HL-60/S4 (cell line): ENCODE measurements around the gene NUDT8.
"Not testable (repeated sequence)": the region's sequence is repeated elsewhere in the genome, so short reads cannot be mapped to it uniquely, and the experiment has no call there.

ENCODE experiments used
- in situ Hi-C: fragments of 300-500 bp; cut with MboI; formaldehyde crosslinking; loops from 2 replicates; pipeline ENCODE4 v1.14.3; 2022; ENCODE audit warnings: low sequenced_read_pairs

NUDT8 gene

GRCh38 chr11:67628710-67629385, 889 bp downstream of the NUDT8 start:
- in situ Hi-C loops, result no loop called here

- in situ Hi-C loops, result no loop called here
These were observed 1.7 kb downstream of the NUDT8 start for GRCh38 chr11:67627812-67628624.

- in situ Hi-C loops, result no loop called here
These were observed 2.3 kb downstream of the NUDT8 start for GRCh38 chr11:67627441-67627811.

GRCh38 chr11:67626970-67627369, 2.8 kb downstream of the NUDT8 start:
- in situ Hi-C loops, result no loop called here

- in situ Hi-C loops, result not testable (repeated sequence)
These were observed 3.5 kb downstream of the NUDT8 start for GRCh38 chr11:67626131-67626833.

- in situ Hi-C loops, result not testable (repeated sequence)
These were observed 5.9 kb downstream of the NUDT8 start for GRCh38 chr11:67623795-67624194.

GRCh38 chr11:67622905-67623304, 6.8 kb downstream of the NUDT8 start:
- in situ Hi-C loops, result not testable (repeated sequence)

GRCh38 chr11:67621928-67622327, 7.8 kb downstream of the NUDT8 start:
- in situ Hi-C loops, result not testable (repeated sequence)

- in situ Hi-C loops, result not testable (repeated sequence)
These were observed 9.1 kb downstream of the NUDT8 start for GRCh38 chr11:67620621-67621020.

GRCh38 chr11:67619683-67620618, 9.8 kb downstream of the NUDT8 start:
- in situ Hi-C loops, result not testable (repeated sequence)

GRCh38 chr11:67618901-67619659, 10.7 kb downstream of the NUDT8 start:
- in situ Hi-C loops, result not testable (repeated sequence)

GRCh38 chr11:67617243-67617953, 12.3 kb downstream of the NUDT8 start:
- in situ Hi-C loops, result no loop called here

GRCh38 chr11:67616431-67617242, 13.1 kb downstream of the NUDT8 start:
- in situ Hi-C loops, result no loop called here

- in situ Hi-C loops, result no loop called here
These were observed 13.9 kb downstream of the NUDT8 start for GRCh38 chr11:67615728-67616430.

GRCh38 chr11:67614730-67615714, 14.7 kb downstream of the NUDT8 start:
- in situ Hi-C loops, result no loop called here

GRCh38 chr11:67613960-67614715, 15.6 kb downstream of the NUDT8 start:
- in situ Hi-C loops, result no loop called here
